HG02885 (cell line): Measurements from ENCODE around the gene MARK2.

Experiments
- ATAC-seq: cut with Tn5 transposase; IDR thresholded peaks from one replicate; pipeline ENCODE4 v1.9.1; 2021; ENCODE audit warnings: mild to moderate bottlenecking; ENCODE audit not compliant: unreplicated experiment, poor library complexity

MARK2 gene

GRCh38 chr11:63877658-63878241 is 38.8 kb downstream of the MARK2 start:
- no peak for ATAC-seq

- no peak for ATAC-seq
These were observed 40.9 kb downstream of the MARK2 start for GRCh38 chr11:63879598-63880402.

GRCh38 chr11:63880403-63880790 is 41.5 kb downstream of the MARK2 start:
- no peak for ATAC-seq

GRCh38 chr11:63882555-63883242 is 43.8 kb downstream of the MARK2 start:
- no peak for ATAC-seq

- no peak for ATAC-seq
These were observed 44.9 kb downstream of the MARK2 start for GRCh38 chr11:63883791-63884190.

GRCh38 chr11:63884196-63884932 is 45.5 kb downstream of the MARK2 start:
- no peak for ATAC-seq

GRCh38 chr11:63887386-63887999 is 48.6 kb downstream of the MARK2 start:
- no peak for ATAC-seq

- peak; percentile 64 for ATAC-seq
These were observed 49.5 kb downstream of the MARK2 start for GRCh38 chr11:63888170-63889086.

- ATAC-seq: no peak
These were observed 50.4 kb downstream of the MARK2 start for GRCh38 chr11:63889344-63889743.

GRCh38 chr11:63890368-63890767 is 51.5 kb downstream of the MARK2 start:
- ATAC-seq: no peak

- no peak for ATAC-seq
These were observed 53.3 kb downstream of the MARK2 start for GRCh38 chr11:63892228-63892627.

GRCh38 chr11:63893355-63893754 is 54.4 kb downstream of the MARK2 start:
- no peak for ATAC-seq

- no peak for ATAC-seq
These were observed 57.2 kb downstream of the MARK2 start for GRCh38 chr11:63896071-63896470.

- no peak for ATAC-seq
These were observed 58.7 kb downstream of the MARK2 start for GRCh38 chr11:63897459-63898146.

- ATAC-seq: no peak
These were observed 62.8 kb downstream of the MARK2 start for GRCh38 chr11:63901660-63902059.

- no peak for ATAC-seq
These were observed 65.0 kb downstream of the MARK2 start for GRCh38 chr11:63903884-63904283.

GRCh38 chr11:63904743-63905142 is 65.8 kb downstream of the MARK2 start:
- ATAC-seq: no peak

- no peak for ATAC-seq
These were observed 66.3 kb downstream of the MARK2 start for GRCh38 chr11:63905179-63905578.

- no peak for ATAC-seq
These were observed 67.2 kb downstream of the MARK2 start for GRCh38 chr11:63906087-63906486.
